Eye (tissue), 1 donor: ENCODE measurements around the gene DISP2.

Source experiments
- DNase-seq: peaks from one replicate; pipeline ENCODE4 v3.0.0-alpha.2; 2015

Gene DISP2

GRCh38 chr15:40328751-40329150, 29.3 kb upstream of the DISP2 start:
- DNase-seq, result no peak

- DNase-seq, result no peak
Observed at GRCh38 chr15:40329804-40330203, 28.2 kb upstream of the DISP2 start.

- no peak for DNase-seq
Observed at GRCh38 chr15:40330368-40330836, 27.6 kb upstream of the DISP2 start.

- no peak for DNase-seq
Observed at GRCh38 chr15:40331026-40331425, 27.0 kb upstream of the DISP2 start.

- no peak for DNase-seq
Observed at GRCh38 chr15:40331637-40332036, 26.4 kb upstream of the DISP2 start.

- no peak for DNase-seq
Observed at GRCh38 chr15:40332113-40332781, 25.8 kb upstream of the DISP2 start.

GRCh38 chr15:40333922-40334492, 24.0 kb upstream of the DISP2 start:
- DNase-seq, result peak; percentile 76

- no peak for DNase-seq
Observed at GRCh38 chr15:40334541-40334940, 23.5 kb upstream of the DISP2 start.

- no peak for DNase-seq
Observed at GRCh38 chr15:40334941-40335795, 22.9 kb upstream of the DISP2 start.

- no peak for DNase-seq
Observed at GRCh38 chr15:40335938-40336743, 21.9 kb upstream of the DISP2 start.

- no peak for DNase-seq
Observed at GRCh38 chr15:40336744-40337122, 21.3 kb upstream of the DISP2 start.

GRCh38 chr15:40337597-40337996, 20.4 kb upstream of the DISP2 start:
- no peak for DNase-seq

- DNase-seq, result peak; percentile 88
Observed at GRCh38 chr15:40338041-40338657, 19.9 kb upstream of the DISP2 start.

GRCh38 chr15:40338921-40339620, 18.9 kb upstream of the DISP2 start:
- no peak for DNase-seq

- no peak for DNase-seq
Observed at GRCh38 chr15:40339621-40339945, 18.4 kb upstream of the DISP2 start.

- DNase-seq, result peak; percentile 63
Observed at GRCh38 chr15:40340038-40340739, 17.8 kb upstream of the DISP2 start.

- DNase-seq, result peak; percentile 80
Observed at GRCh38 chr15:40340740-40341400, 17.1 kb upstream of the DISP2 start, which contains the start of gene CCDC9B. TSS of gene CCDC9B (minus strand) at chr15:40340939. CDS start at chr15:40340819, 120 bp downstream.

- no peak for DNase-seq
Observed at GRCh38 chr15:40342416-40343320, 15.4 kb upstream of the DISP2 start.

GRCh38 chr15:40343512-40343911, 14.5 kb upstream of the DISP2 start:
- no peak for DNase-seq

GRCh38 chr15:40344217-40344616, 13.8 kb upstream of the DISP2 start:
- DNase-seq, result no peak
